ENCODE data around the gene ARHGEF19.

- TF ChIP-seq POLR2AphosphoS5 (IDR thresholded peaks at IDR 0.05; ENCODE audit: insufficient read depth in 1 of 2, low read depth in 1 of 2) (peak; percentile 57 to 86), CTCF (IDR thresholded peaks at IDR 0.05) (no peak)
Measured at GRCh38 chr1:16155537-16156410, 56.7 kb downstream of the ARHGEF19 start, which contains the start of gene EPHA2.

Measured in vagina (tissue), 2 donors.